Brain microvascular endothelial cell (primary cell): ENCODE results near the gene AATF.

Source experiments
- DNase-seq: peaks from one replicate; pipeline ENCODE4 v3.0.0-alpha.2; 2020
- H3K27ac ChIP-seq: fragments of 250-450 bp; sonication (Bioruptor Pico); 2 replicates; pipeline ENCODE4 v1.5.1; 2020; ENCODE audit warnings: mild to moderate bottlenecking, moderate library complexity
- H3K27me3 ChIP-seq: fragments of 250-450 bp; sonication (Bioruptor Pico); replicated peaks from 2 replicates; pipeline ENCODE4 v1.5.1; 2020; ENCODE audit warnings: mild to moderate bottlenecking
- H3K36me3 ChIP-seq: fragments of 250-450 bp; sonication (Bioruptor Pico); replicated peaks from 2 replicates; pipeline ENCODE4 v1.5.1; 2020; ENCODE audit warnings: mild to moderate bottlenecking
- H3K4me3 ChIP-seq: 2 replicates; pipeline ENCODE4 v1.5.1; 2011; ENCODE audit warnings: low read depth, mild to moderate bottlenecking, control low read depth, low read length, moderate library complexity
- in situ Hi-C: cut with HindIII; loops from 2 replicates; pipeline ENCODE4 v1.10.0; 2017; ENCODE audit warnings: low sequenced_read_pairs, low pct_ligation_motif_present
- TF ChIP-seq, protein P1 (sequence below): IDR thresholded peaks from 2 replicates; pipeline ENCODE4 v1.5.1; 2011; ENCODE audit warnings: low read depth, mild to moderate bottlenecking, moderate library complexity, low read length, control low read depth, inconsistent platforms; ENCODE audit errors: missing control alignments

AATF gene

GRCh38 chr17:36931697-36932382 is 16.9 kb upstream of the AATF start:
- TF ChIP-seq, protein P1, sequence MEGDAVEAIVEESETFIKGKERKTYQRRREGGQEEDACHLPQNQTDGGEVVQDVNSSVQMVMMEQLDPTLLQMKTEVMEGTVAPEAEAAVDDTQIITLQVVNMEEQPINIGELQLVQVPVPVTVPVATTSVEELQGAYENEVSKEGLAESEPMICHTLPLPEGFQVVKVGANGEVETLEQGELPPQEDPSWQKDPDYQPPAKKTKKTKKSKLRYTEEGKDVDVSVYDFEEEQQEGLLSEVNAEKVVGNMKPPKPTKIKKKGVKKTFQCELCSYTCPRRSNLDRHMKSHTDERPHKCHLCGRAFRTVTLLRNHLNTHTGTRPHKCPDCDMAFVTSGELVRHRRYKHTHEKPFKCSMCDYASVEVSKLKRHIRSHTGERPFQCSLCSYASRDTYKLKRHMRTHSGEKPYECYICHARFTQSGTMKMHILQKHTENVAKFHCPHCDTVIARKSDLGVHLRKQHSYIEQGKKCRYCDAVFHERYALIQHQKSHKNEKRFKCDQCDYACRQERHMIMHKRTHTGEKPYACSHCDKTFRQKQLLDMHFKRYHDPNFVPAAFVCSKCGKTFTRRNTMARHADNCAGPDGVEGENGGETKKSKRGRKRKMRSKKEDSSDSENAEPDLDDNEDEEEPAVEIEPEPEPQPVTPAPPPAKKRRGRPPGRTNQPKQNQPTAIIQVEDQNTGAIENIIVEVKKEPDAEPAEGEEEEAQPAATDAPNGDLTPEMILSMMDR = no peak
- no peak overlapping the region for H3K27ac ChIP-seq
- H3K4me3 ChIP-seq = no peak overlapping the region
- H3K36me3 ChIP-seq = no peaks in the 10 kb centered on the region
- in situ Hi-C loops = no loop called here
- no peak for DNase-seq
- peaks cover 84% of the 10 kb centered on the region for H3K27me3 ChIP-seq

GRCh38 chr17:36932383-36932693 is 16.4 kb upstream of the AATF start:
- H3K27me3 ChIP-seq = peaks cover 88% of the 10 kb centered on the region
- H3K36me3 ChIP-seq = no peaks in the 10 kb centered on the region
- in situ Hi-C loops = no loop called here
- no peak overlapping the region for H3K27ac ChIP-seq
- no peak overlapping the region for H3K4me3 ChIP-seq
- no peak for DNase-seq
- TF ChIP-seq, protein P1 = no peak

GRCh38 chr17:36932694-36933511 is 15.9 kb upstream of the AATF start:
- H3K27ac ChIP-seq = no peak overlapping the region
- H3K27me3 ChIP-seq = peaks cover 92% of the 10 kb centered on the region
- no peaks in the 10 kb centered on the region for H3K36me3 ChIP-seq
- H3K4me3 ChIP-seq = no peak overlapping the region
- TF ChIP-seq, protein P1 = no peak
- in situ Hi-C loops = no loop called here
- DNase-seq = no peak

- Histone ChIP-seq H3K27ac (no peak overlapping the region), H3K36me3 (no peaks in the 10 kb centered on the region), H3K27me3 (peaks cover 97% of the 10 kb centered on the region), H3K4me3 (no peak overlapping the region)
- in situ Hi-C loops = no loop called here
- TF ChIP-seq, protein P1 = no peak
- DNase-seq = no peak
These were observed 15.1 kb upstream of the AATF start for GRCh38 chr17:36933512-36934143.

DNA sequence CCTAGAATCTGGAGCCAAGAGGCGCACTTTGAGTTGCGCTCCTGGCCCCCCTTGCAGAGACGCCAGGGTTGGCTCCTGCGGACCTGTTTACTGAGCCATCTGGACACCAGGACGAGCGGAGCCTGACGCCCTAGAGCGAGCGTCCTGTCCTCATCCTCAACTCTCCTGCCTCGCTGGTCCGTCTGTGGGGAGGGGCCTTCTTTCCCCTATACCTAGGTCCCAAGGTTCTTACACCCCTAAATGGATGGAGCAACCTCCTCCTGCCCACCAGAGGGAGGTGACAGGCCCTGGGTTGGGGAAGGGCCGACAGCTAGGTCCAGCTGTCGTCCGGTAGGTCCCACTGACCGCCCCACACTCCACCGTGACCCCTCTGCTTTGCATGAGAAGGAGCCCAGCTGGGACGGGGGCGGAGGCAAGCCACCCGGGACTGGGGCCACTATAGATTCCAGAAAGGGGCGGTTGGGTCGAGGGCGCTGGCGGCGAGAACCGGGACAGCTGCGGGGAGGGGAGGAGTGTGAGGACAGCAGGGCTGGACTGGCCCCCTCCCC is 14.5 kb upstream of the AATF start:
- Histone ChIP-seq H3K4me3 (no peak overlapping the region), H3K36me3 (no peaks in the 10 kb centered on the region), H3K27ac (no peak overlapping the region), H3K27me3 (peaks cover 97% of the 10 kb centered on the region)
- TF ChIP-seq, protein P1 = no peak
- no peak for DNase-seq
- in situ Hi-C loops = no loop called here
